H1 (cell line): ENCODE data around the gene SLC25A21. TPM values are rescaled to one million over a fixed set of nuclear protein-coding genes. Genes with fewer than 3 reads are reported as not detected.

ENCODE experiments used
- JUN ChIP-seq: IDR thresholded peaks from 2 replicates; pipeline ENCODE4 v1.6.1; 2011; ENCODE audit warnings: low read depth, mild to moderate bottlenecking, improper control_type of control experiment, low read length
- KDM5A ChIP-seq: fragments of 200-600 bp; IDR thresholded peaks from 2 replicates; pipeline ENCODE4 v1.7.1; 2012; ENCODE audit warnings: mild to moderate bottlenecking, low read length, inconsistent platforms, mixed read lengths
- RXRA ChIP-seq: IDR thresholded peaks from 2 replicates; pipeline ENCODE4 v1.6.1; 2011; ENCODE audit warnings: low read depth, mild to moderate bottlenecking, low read length, moderate library complexity; ENCODE audit not compliant: insufficient read depth
- SIX5 ChIP-seq: IDR thresholded peaks from 2 replicates; pipeline ENCODE4 v1.6.1; 2011; ENCODE audit warnings: mild to moderate bottlenecking, low read depth, low read length
- polyA plus RNA-seq, 7 experiments: library from polyadenylated mRNA; depleted of rRNA in 3 of 7; stranded (reverse) in 5 of 7; unstranded in 2 of 7; fragments of >200 nt in 5 of 7; fragments of 200-250 nt in 2 of 7; gene quantifications; 1 replicate in 5 of 7; 2 replicates in 1 of 7; 4 replicates in 1 of 7; pipeline versions ENCODE4 v1.2.1 to v1.2.3, GENCODE V29; 2011 to 2013; ENCODE audit warnings: missing spikeins in 2 of 7, mixed read lengths in 2 of 7
- total RNA-seq: library from RNA; stranded (reverse); fragmentation: NEBNext Ultra II Directional; extraction: Animal tissue kit (Norgen Biotek cat#: 25700); gene quantifications from 2 replicates; pipeline ENCODE4 v1.2.1, GENCODE V29; 2021
- TF ChIP-seq, protein P1 (sequence below): fragments of 300-600 bp; sonication (generic); IDR thresholded peaks from 2 replicates; pipeline ENCODE4 v1.7.1; 2012; ENCODE audit warnings: low read length, moderate library complexity, mild to moderate bottlenecking, inconsistent platforms; ENCODE audit not compliant: insufficient replicate concordance
- TF ChIP-seq, protein P2 (sequence below), 3 experiments: IDR thresholded peaks; 1 replicate in 2 of 3; 2 replicates in 1 of 3; pipeline versions ENCODE4 v1.5.1 to v1.6.1; 2011; ENCODE audit warnings: low read length in 3 of 3, mild to moderate bottlenecking in 3 of 3, inconsistent platforms in 2 of 3, low read depth in 1 of 3, moderate library complexity in 1 of 3; ENCODE audit not compliant: insufficient read depth in 1 of 3; ENCODE audit errors: control extremely low read depth in 1 of 3

SLC25A21 gene
- total and polyA plus RNA-seq, 2 of the 8 experiments (the other 6 are each of a cell fraction or from before 2014, with no cell fraction given), result 6.9 to 15.7 TPM

DNA sequence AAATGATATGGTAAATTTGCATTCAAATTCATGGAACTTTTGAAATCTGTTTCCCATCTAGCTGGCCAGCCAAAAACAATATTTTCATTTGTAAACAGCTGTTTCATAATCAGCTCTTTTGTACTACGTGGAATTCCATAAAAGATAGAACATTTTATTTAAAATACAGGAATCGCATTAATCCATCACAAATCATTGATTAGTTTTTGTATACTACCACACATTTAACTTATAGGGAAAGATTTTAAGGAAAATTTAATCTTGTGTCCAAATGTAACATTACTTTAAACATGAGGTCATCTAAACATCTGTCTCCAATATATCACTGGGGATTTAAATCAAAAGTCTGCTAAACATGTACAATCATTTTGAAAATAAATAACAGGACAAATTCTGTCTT is 33.5 kb downstream of the SLC25A21 start (continued):
- TF ChIP-seq, protein P1, sequence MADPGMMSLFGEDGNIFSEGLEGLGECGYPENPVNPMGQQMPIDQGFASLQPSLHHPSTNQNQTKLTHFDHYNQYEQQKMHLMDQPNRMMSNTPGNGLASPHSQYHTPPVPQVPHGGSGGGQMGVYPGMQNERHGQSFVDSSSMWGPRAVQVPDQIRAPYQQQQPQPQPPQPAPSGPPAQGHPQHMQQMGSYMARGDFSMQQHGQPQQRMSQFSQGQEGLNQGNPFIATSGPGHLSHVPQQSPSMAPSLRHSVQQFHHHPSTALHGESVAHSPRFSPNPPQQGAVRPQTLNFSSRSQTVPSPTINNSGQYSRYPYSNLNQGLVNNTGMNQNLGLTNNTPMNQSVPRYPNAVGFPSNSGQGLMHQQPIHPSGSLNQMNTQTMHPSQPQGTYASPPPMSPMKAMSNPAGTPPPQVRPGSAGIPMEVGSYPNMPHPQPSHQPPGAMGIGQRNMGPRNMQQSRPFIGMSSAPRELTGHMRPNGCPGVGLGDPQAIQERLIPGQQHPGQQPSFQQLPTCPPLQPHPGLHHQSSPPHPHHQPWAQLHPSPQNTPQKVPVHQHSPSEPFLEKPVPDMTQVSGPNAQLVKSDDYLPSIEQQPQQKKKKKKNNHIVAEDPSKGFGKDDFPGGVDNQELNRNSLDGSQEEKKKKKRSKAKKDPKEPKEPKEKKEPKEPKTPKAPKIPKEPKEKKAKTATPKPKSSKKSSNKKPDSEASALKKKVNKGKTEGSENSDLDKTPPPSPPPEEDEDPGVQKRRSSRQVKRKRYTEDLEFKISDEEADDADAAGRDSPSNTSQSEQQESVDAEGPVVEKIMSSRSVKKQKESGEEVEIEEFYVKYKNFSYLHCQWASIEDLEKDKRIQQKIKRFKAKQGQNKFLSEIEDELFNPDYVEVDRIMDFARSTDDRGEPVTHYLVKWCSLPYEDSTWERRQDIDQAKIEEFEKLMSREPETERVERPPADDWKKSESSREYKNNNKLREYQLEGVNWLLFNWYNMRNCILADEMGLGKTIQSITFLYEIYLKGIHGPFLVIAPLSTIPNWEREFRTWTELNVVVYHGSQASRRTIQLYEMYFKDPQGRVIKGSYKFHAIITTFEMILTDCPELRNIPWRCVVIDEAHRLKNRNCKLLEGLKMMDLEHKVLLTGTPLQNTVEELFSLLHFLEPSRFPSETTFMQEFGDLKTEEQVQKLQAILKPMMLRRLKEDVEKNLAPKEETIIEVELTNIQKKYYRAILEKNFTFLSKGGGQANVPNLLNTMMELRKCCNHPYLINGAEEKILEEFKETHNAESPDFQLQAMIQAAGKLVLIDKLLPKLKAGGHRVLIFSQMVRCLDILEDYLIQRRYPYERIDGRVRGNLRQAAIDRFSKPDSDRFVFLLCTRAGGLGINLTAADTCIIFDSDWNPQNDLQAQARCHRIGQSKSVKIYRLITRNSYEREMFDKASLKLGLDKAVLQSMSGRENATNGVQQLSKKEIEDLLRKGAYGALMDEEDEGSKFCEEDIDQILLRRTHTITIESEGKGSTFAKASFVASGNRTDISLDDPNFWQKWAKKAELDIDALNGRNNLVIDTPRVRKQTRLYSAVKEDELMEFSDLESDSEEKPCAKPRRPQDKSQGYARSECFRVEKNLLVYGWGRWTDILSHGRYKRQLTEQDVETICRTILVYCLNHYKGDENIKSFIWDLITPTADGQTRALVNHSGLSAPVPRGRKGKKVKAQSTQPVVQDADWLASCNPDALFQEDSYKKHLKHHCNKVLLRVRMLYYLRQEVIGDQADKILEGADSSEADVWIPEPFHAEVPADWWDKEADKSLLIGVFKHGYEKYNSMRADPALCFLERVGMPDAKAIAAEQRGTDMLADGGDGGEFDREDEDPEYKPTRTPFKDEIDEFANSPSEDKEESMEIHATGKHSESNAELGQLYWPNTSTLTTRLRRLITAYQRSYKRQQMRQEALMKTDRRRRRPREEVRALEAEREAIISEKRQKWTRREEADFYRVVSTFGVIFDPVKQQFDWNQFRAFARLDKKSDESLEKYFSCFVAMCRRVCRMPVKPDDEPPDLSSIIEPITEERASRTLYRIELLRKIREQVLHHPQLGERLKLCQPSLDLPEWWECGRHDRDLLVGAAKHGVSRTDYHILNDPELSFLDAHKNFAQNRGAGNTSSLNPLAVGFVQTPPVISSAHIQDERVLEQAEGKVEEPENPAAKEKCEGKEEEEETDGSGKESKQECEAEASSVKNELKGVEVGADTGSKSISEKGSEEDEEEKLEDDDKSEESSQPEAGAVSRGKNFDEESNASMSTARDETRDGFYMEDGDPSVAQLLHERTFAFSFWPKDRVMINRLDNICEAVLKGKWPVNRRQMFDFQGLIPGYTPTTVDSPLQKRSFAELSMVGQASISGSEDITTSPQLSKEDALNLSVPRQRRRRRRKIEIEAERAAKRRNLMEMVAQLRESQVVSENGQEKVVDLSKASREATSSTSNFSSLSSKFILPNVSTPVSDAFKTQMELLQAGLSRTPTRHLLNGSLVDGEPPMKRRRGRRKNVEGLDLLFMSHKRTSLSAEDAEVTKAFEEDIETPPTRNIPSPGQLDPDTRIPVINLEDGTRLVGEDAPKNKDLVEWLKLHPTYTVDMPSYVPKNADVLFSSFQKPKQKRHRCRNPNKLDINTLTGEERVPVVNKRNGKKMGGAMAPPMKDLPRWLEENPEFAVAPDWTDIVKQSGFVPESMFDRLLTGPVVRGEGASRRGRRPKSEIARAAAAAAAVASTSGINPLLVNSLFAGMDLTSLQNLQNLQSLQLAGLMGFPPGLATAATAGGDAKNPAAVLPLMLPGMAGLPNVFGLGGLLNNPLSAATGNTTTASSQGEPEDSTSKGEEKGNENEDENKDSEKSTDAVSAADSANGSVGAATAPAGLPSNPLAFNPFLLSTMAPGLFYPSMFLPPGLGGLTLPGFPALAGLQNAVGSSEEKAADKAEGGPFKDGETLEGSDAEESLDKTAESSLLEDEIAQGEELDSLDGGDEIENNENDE, result no peak
- TF ChIP-seq RXRA, result no peak
- no peak for TF ChIP-seq JUN
- TF ChIP-seq, protein P2, sequence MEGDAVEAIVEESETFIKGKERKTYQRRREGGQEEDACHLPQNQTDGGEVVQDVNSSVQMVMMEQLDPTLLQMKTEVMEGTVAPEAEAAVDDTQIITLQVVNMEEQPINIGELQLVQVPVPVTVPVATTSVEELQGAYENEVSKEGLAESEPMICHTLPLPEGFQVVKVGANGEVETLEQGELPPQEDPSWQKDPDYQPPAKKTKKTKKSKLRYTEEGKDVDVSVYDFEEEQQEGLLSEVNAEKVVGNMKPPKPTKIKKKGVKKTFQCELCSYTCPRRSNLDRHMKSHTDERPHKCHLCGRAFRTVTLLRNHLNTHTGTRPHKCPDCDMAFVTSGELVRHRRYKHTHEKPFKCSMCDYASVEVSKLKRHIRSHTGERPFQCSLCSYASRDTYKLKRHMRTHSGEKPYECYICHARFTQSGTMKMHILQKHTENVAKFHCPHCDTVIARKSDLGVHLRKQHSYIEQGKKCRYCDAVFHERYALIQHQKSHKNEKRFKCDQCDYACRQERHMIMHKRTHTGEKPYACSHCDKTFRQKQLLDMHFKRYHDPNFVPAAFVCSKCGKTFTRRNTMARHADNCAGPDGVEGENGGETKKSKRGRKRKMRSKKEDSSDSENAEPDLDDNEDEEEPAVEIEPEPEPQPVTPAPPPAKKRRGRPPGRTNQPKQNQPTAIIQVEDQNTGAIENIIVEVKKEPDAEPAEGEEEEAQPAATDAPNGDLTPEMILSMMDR (IDR thresholded peaks at IDR 0.05; ENCODE audit: control extremely low read depth in 1 of 3, insufficient read depth in 1 of 3, low read depth in 1 of 3, low read length in 3 of 3), result no peak
- TF ChIP-seq KDM5A, result no peak
- no peak for TF ChIP-seq SIX5
